HG03469 (cell line): ENCODE results near the gene DYNLRB2.

Source experiments
- ATAC-seq: cut with Tn5 transposase; IDR thresholded peaks from one replicate; pipeline ENCODE4 v1.9.1; 2021; ENCODE audit warnings: mild to moderate bottlenecking, moderate library complexity, moderate number of reproducible peaks; ENCODE audit not compliant: unreplicated experiment

Gene DYNLRB2

DNA sequence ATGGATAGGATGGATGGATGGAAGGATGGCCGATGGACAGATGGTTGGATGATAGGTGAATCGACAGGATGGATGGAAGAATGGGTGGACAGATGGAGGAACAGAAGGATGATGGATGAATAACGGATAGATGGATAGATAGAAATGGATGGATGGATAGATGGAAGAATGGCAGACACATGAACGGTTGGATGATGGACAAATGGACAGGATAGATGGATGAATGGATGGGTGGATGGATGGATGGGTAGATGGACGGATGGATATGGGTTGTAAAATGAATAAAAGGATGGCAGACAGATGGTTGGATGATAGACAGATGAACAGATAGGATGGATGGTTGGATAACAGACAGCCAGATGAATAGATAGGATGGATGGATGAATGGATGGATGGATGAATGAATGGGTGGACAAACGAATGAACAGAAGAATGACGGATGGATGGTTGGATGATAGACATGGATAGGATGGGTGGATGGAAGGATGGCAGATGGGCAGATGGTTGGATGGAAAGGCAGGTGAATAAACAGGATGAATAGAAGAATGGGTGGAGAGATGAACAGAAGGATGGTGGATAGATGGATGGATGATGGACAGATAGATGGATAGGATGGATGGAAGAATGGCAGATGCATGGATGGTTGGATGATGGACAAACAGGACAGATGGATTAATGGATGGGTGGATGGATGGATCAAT lies 55.9 kb downstream of the DYNLRB2 start:
- ATAC-seq = no peak

DNA sequence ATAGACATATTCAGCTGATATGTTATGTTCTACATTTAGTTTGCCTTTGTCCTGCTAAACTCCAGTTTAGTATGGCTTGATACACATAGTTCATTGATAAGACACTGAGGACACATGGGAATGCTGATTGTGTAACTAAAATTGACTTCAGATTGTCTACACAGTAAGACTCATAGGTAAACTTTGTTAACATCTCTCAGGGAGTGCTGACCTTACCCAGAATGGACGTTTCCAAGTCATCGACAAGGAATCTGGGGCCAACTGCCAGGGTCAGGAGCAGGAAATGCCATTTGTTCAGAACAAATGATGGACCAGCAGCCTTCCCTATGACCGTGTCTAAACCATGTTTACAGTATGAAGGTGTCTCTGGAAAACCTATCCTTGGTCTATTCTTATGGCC lies 58.7 kb downstream of the DYNLRB2 start:
- ATAC-seq = no peak
